Lower leg skin (tissue), 3 donors: ENCODE data around the gene PTEN.

ENCODE experiments used
- POLR2A ChIP-seq, 2 donors: fragments of 450-650 bp; IDR thresholded peaks; one replicate each; pipeline ENCODE4 v1.6.1; 2016 to 2017; ENCODE audit warnings: antibody characterized with exemption in 2 of 2, mild to moderate bottlenecking in 1 of 2, moderate library complexity in 1 of 2
- TF ChIP-seq, protein P1 (sequence below), 3 donors: fragments of 450-650 bp; IDR thresholded peaks; one replicate each; pipeline ENCODE4 v1.5.1; 2016; ENCODE audit warnings: antibody characterized with exemption in 3 of 3, mild to moderate bottlenecking in 3 of 3, moderate library complexity in 2 of 3

DNA sequence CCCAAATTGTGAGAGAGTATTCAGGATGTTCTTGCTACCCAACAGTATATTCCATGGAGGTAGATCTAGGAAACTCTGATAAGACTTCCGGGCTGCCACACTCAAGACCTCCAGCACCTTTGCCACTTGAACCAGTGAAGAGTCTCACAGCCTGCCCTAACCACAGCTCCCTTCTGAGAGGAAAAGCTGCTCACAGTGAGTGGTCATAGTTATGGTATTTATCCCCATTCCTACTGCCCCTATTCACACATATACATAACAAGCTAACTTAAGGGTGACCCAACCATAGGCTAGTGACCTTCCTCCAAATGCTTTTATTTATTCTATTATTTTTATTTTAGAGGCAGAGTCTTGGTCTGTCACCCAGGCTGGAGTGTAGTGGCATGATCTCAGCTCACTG lies 156.3 kb downstream of the PTEN start:
- TF ChIP-seq, protein P1, sequence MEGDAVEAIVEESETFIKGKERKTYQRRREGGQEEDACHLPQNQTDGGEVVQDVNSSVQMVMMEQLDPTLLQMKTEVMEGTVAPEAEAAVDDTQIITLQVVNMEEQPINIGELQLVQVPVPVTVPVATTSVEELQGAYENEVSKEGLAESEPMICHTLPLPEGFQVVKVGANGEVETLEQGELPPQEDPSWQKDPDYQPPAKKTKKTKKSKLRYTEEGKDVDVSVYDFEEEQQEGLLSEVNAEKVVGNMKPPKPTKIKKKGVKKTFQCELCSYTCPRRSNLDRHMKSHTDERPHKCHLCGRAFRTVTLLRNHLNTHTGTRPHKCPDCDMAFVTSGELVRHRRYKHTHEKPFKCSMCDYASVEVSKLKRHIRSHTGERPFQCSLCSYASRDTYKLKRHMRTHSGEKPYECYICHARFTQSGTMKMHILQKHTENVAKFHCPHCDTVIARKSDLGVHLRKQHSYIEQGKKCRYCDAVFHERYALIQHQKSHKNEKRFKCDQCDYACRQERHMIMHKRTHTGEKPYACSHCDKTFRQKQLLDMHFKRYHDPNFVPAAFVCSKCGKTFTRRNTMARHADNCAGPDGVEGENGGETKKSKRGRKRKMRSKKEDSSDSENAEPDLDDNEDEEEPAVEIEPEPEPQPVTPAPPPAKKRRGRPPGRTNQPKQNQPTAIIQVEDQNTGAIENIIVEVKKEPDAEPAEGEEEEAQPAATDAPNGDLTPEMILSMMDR (IDR thresholded peaks at IDR 0.05), result no peak
- no peak for TF ChIP-seq POLR2A (IDR thresholded peaks at IDR 0.05)
